H1 (cell line): Measurements from ENCODE around the gene FAM171A1. TPM values are rescaled to one million over a fixed set of nuclear protein-coding genes. Genes with fewer than 3 reads are reported as not detected.

Experiments used
- CTCF ChIA-PET: fragments of 300-600 bp; sonication (Branson Sonifier 250); formaldehyde crosslinking; loops from one replicate; lab custom pipeline; 2021; ENCODE audit not compliant: partially characterized antibody; lab: Charles Lee
- POLR2A ChIA-PET: fragments of 300-600 bp; sonication (Branson Sonifier 250); formaldehyde crosslinking; loops from one replicate; lab custom pipeline; 2021; ENCODE audit warnings: inconsistent platforms; ENCODE audit not compliant: partially characterized antibody; lab: Charles Lee
- DNase-seq, 2 experiments: peaks; one replicate each; pipeline versions ENCODE4 v3.0.0 to v3.0.0-alpha.2; 2010 to 2022; ENCODE audit warnings: low spot score in 2 of 2, low read depth in 1 of 2, mixed read lengths in 1 of 2
- FAIRE-seq: peaks from 2 replicates; lab custom pipeline; 2011; peaks lifted over from hg19 to GRCh38; lab: Jason Lieb, UNC
- H2AFZ ChIP-seq: 2 replicates; pipeline ENCODE4 v1.8.1; 2012; ENCODE audit warnings: low read length, inconsistent platforms
- H2AK5ac ChIP-seq: 2 replicates; pipeline ENCODE4 v1.6.1; 2013; ENCODE audit warnings: low read depth, low read length
- H2BK120ac ChIP-seq: replicated peaks from 2 replicates; pipeline ENCODE3; 2013; ENCODE audit warnings: low read depth, low read length, inconsistent platforms
- H2BK12ac ChIP-seq: 2 replicates; pipeline ENCODE4 v1.6.1; 2013; ENCODE audit warnings: low read depth, low read length
- H2BK15ac ChIP-seq: 2 replicates; pipeline ENCODE4 v1.6.1; 2013; ENCODE audit warnings: low read length
- H2BK20ac ChIP-seq: 2 replicates; pipeline ENCODE4 v1.6.1; 2013; ENCODE audit warnings: low read length
- H2BK5ac ChIP-seq: 2 replicates; pipeline ENCODE4 v1.6.1; 2013; ENCODE audit warnings: low read depth, low read length
- H3K14ac ChIP-seq: 2 replicates; pipeline ENCODE4 v1.6.1; 2013; ENCODE audit warnings: inconsistent platforms; ENCODE audit not compliant: insufficient read length
- H3K18ac ChIP-seq: 2 replicates; pipeline ENCODE4 v1.6.1; 2013; ENCODE audit warnings: low read length; ENCODE audit errors: extremely low read depth
- H3K23ac ChIP-seq: 2 replicates; pipeline ENCODE4 v1.6.1; 2013; ENCODE audit warnings: inconsistent platforms; ENCODE audit not compliant: insufficient read length
- H3K23me2 ChIP-seq: 2 replicates; pipeline ENCODE4 v1.6.1; 2013; ENCODE audit warnings: low read depth, low read length
- H3K27ac ChIP-seq: 2 replicates; pipeline ENCODE4 v1.6.1; 2011; ENCODE audit warnings: low read depth, low read length, inconsistent platforms
- H3K27me3 ChIP-seq, 4 experiments: replicated peaks in 1 of 4; 1 replicate in 1 of 4; 2 replicates in 3 of 4; pipeline versions ENCODE4 v1.6.1 to v1.8.1; 2011 to 2013; ENCODE audit warnings: low read length in 3 of 4, mild to moderate bottlenecking in 3 of 4, inconsistent platforms in 2 of 4, mixed read lengths in 2 of 4, moderate library complexity in 1 of 4; ENCODE audit not compliant: control insufficient read depth in 3 of 4, insufficient read depth in 3 of 4; ENCODE audit errors: extremely low read depth in 1 of 4
- H3K36me3 ChIP-seq, 4 experiments: 2 replicates each; pipeline versions ENCODE4 v1.6.1 to v1.8.1; 2011 to 2013; ENCODE audit warnings: mild to moderate bottlenecking in 4 of 4, low read length in 3 of 4, moderate library complexity in 2 of 4, control low read depth in 1 of 4, inconsistent platforms in 1 of 4; ENCODE audit not compliant: insufficient read depth in 4 of 4, control insufficient read depth in 2 of 4
- H3K4ac ChIP-seq: replicated peaks from 2 replicates; pipeline ENCODE3; 2013; ENCODE audit warnings: low read length, low read depth, mixed read lengths, inconsistent platforms; ENCODE audit not compliant: insufficient read length
- H3K4me1 ChIP-seq, 4 experiments: replicated peaks in 1 of 4; 1 replicate in 1 of 4; 2 replicates in 3 of 4; pipeline versions ENCODE4 v1.6.1 to v1.8.1; 2011 to 2013; ENCODE audit warnings: low read length in 3 of 4, inconsistent platforms in 2 of 4, mixed read lengths in 1 of 4; ENCODE audit not compliant: insufficient read depth in 4 of 4, control insufficient read depth in 3 of 4
- H3K4me2 ChIP-seq, 2 experiments: 2 replicates each; pipeline versions ENCODE4 v1.6.1 to v1.8.1; 2011 to 2013; ENCODE audit warnings: low read depth in 2 of 2, low read length in 2 of 2, control low read depth in 1 of 2, inconsistent platforms in 1 of 2, mild to moderate bottlenecking in 1 of 2; ENCODE audit not compliant: insufficient read depth in 1 of 2
- H3K4me3 ChIP-seq, 4 experiments: fragments of 200-600, 300-600 bp in 1 of 4; sonication (generic), shearing (Covaris generic), sonication (Bioruptor Twin) in 1 of 4; 2 replicates each; pipeline versions ENCODE4 v1.5.1 to v1.8.1; 2011 to 2016; ENCODE audit warnings: low read length in 4 of 4, low read depth in 3 of 4, control low read depth in 2 of 4, inconsistent platforms in 2 of 4, mild to moderate bottlenecking in 2 of 4, mixed read lengths in 1 of 4, moderate library complexity in 1 of 4; ENCODE audit not compliant: insufficient read depth in 2 of 4; ENCODE audit errors: extremely low read depth in 1 of 4
- H3K56ac ChIP-seq: replicated peaks from 2 replicates; pipeline ENCODE3; 2013; ENCODE audit warnings: low read depth, mild to moderate bottlenecking, mixed read lengths, low read length, inconsistent platforms; ENCODE audit not compliant: insufficient read length
- H3K79me1 ChIP-seq: 2 replicates; pipeline ENCODE4 v1.6.1; 2013; ENCODE audit warnings: low read depth, low read length, control low read depth
- H3K79me2 ChIP-seq, 2 experiments: 2 replicates each; pipeline versions ENCODE4 v1.6.1 to v1.8.1; 2012 to 2013; ENCODE audit warnings: low read length in 2 of 2, mild to moderate bottlenecking in 2 of 2, inconsistent platforms in 1 of 2; ENCODE audit not compliant: insufficient read depth in 2 of 2, control insufficient read depth in 1 of 2
- H3K9ac ChIP-seq, 4 experiments: replicated peaks in 1 of 4; 1 replicate in 1 of 4; 2 replicates in 3 of 4; pipeline versions ENCODE4 v1.6.1 to v1.8.1; 2011 to 2013; ENCODE audit warnings: low read depth in 3 of 4, low read length in 3 of 4, control low read depth in 2 of 4, mild to moderate bottlenecking in 2 of 4, moderate library complexity in 2 of 4, inconsistent platforms in 1 of 4; ENCODE audit errors: extremely low read depth in 1 of 4
- H3K9me3 ChIP-seq, 2 experiments: 2 replicates each; pipeline versions ENCODE4 v1.6.1 to v1.8.1; 2012 to 2013; ENCODE audit warnings: mild to moderate bottlenecking in 2 of 2, moderate library complexity in 2 of 2, control low read depth in 1 of 2, inconsistent platforms in 1 of 2, low read depth in 1 of 2, low read length in 1 of 2, mixed read lengths in 1 of 2; ENCODE audit not compliant: insufficient read depth in 2 of 2
- H4K20me1 ChIP-seq, 2 experiments: replicated peaks in 1 of 2; 2 replicates each; pipeline versions ENCODE3 to v1.8.1; 2011 to 2013; ENCODE audit warnings: inconsistent platforms in 2 of 2, low read length in 2 of 2, mild to moderate bottlenecking in 1 of 2; ENCODE audit not compliant: insufficient read depth in 2 of 2, control insufficient read depth in 1 of 2
- H4K5ac ChIP-seq: 2 replicates; pipeline ENCODE4 v1.6.1; 2013; ENCODE audit warnings: low read length, low read depth, mixed read lengths, inconsistent platforms; ENCODE audit not compliant: insufficient read length
- H4K8ac ChIP-seq: 2 replicates; pipeline ENCODE4 v1.8.0; 2013; ENCODE audit warnings: mild to moderate bottlenecking, moderate library complexity, low read length, inconsistent platforms; ENCODE audit not compliant: insufficient read depth; ENCODE audit errors: extremely low read depth
- H4K91ac ChIP-seq: replicated peaks from 2 replicates; pipeline ENCODE3; 2013; ENCODE audit warnings: low read length, mixed read lengths, inconsistent platforms; ENCODE audit not compliant: insufficient read length
- ASH2L ChIP-seq: fragments of 200-600, 300-600 bp; sonication (generic); IDR thresholded peaks from one replicate; pipeline ENCODE4 v1.7.1; 2017; ENCODE audit warnings: low read length
- ATF3 ChIP-seq: IDR thresholded peaks from 2 replicates; pipeline ENCODE4 v1.6.1; 2011; ENCODE audit warnings: low read depth, mild to moderate bottlenecking, low read length; ENCODE audit not compliant: insufficient read depth
- BRCA1 ChIP-seq: IDR thresholded peaks from 2 replicates; pipeline ENCODE4 v1.6.1; 2012; ENCODE audit warnings: low read depth, low read length, improper control_type of control experiment
- CHD1 ChIP-seq: IDR thresholded peaks from 2 replicates; pipeline ENCODE4 v1.6.1; 2012; ENCODE audit warnings: low read depth, low read length, improper control_type of control experiment
- JUND ChIP-seq: IDR thresholded peaks from 2 replicates; pipeline ENCODE4 v1.6.1; 2011; ENCODE audit warnings: mild to moderate bottlenecking, improper control_type of control experiment, low read length
- KDM1A ChIP-seq: fragments of 200-600, 300-600 bp; sonication (generic); IDR thresholded peaks from 2 replicates; pipeline ENCODE4 v1.7.1; 2016; ENCODE audit warnings: mild to moderate bottlenecking, low read length, borderline replicate concordance
- KDM4A ChIP-seq: IDR thresholded peaks from one replicate; pipeline ENCODE4 v1.7.1; 2012; ENCODE audit warnings: low read depth, mild to moderate bottlenecking, moderate library complexity, low read length, inconsistent platforms; ENCODE audit not compliant: severe bottlenecking
- PHF8 ChIP-seq: fragments of 200-600 bp; sonication (generic); conservative IDR thresholded peaks from 2 replicates; pipeline ENCODE4 v1.7.1; 2012; ENCODE audit warnings: low read depth, mild to moderate bottlenecking, inconsistent platforms, low read length, moderate library complexity
- SP1 ChIP-seq: IDR thresholded peaks from 2 replicates; pipeline ENCODE4 v1.6.1; 2011; ENCODE audit warnings: low read depth, low read length
- SRF ChIP-seq: IDR thresholded peaks from 2 replicates; pipeline ENCODE4 v1.6.1; 2011; ENCODE audit warnings: mild to moderate bottlenecking, low read depth, low read length, moderate library complexity
- ZNF274 ChIP-seq: IDR thresholded peaks from 2 replicates; pipeline ENCODE4 v1.7.0; 2012; ENCODE audit warnings: low read length, borderline replicate concordance; ENCODE audit errors: extremely low read depth
- WGBS, 2 experiments: shearing (Covaris generic) in 1 of 2; methylation state at CpG; one replicate each; pipeline versions ENCODE4 v1.1.6 to v1.1.7; 2013 to 2015; ENCODE audit warnings: low lambda C conversion rate in 2 of 2, mixed read lengths in 2 of 2, inconsistent platforms in 1 of 2, low coverage in 1 of 2, missing lambda C conversion rate in 1 of 2; ENCODE audit not compliant: insufficient replicate concordance in 2 of 2, insufficient coverage in 1 of 2, insufficient read length in 1 of 2; ENCODE audit errors: extremely low coverage in 1 of 2, missing lambda C conversion rate in 1 of 2; 5-methylcytosine and 5-hydroxymethylcytosine counted together
- polyA plus RNA-seq, 7 experiments: library from polyadenylated mRNA; depleted of rRNA in 3 of 7; stranded (reverse) in 5 of 7; unstranded in 2 of 7; fragments of >200 nt in 5 of 7; fragments of 200-250 nt in 2 of 7; gene quantifications; 1 replicate in 5 of 7; 2 replicates in 1 of 7; 4 replicates in 1 of 7; pipeline versions ENCODE4 v1.2.1 to v1.2.3, GENCODE V29; 2011 to 2013; ENCODE audit warnings: missing spikeins in 2 of 7, mixed read lengths in 2 of 7
- total RNA-seq: library from RNA; stranded (reverse); fragmentation: NEBNext Ultra II Directional; extraction: Animal tissue kit (Norgen Biotek cat#: 25700); gene quantifications from 2 replicates; pipeline ENCODE4 v1.2.1, GENCODE V29; 2021

The FAM171A1 gene
- total and polyA plus RNA-seq, 2 of the 8 experiments (the other 6 are each of a cell fraction or from before 2014, with no cell fraction given), result 26.6 to 42.1 TPM

GRCh38 chr10:15258255-15258654 lies 112.8 kb downstream of the FAM171A1 start:
- Histone ChIP-seq H2AFZ (no peak overlapping the region), H3K14ac (no peak overlapping the region), H3K23me2 (no peaks in the 10 kb centered on the region), H2AK5ac (no peak overlapping the region), H2BK15ac (no peak overlapping the region), H3K18ac (no peak overlapping the region), H3K56ac (no peak overlapping the region), H3K9ac (no peak overlapping the region), H3K27me3 (no peaks in the 10 kb centered on the region), H3K23ac (no peak overlapping the region), H3K27ac (no peak overlapping the region), H2BK20ac (no peak overlapping the region), H3K79me2 (no peaks in the 10 kb centered on the region), H4K8ac (no peak overlapping the region), H4K91ac (no peak overlapping the region), H3K36me3 (no peaks in the 10 kb centered on the region), H2BK5ac (no peak overlapping the region), H3K4me2 (no peak overlapping the region), H3K79me1 (no peaks in the 10 kb centered on the region; the same call in 1 of the 2 replicates), H4K5ac (no peak overlapping the region), H3K4me1 (peaks cover 8 to 15% (median 12%) of the 10 kb centered on the region in 4 experiments), H4K20me1 (peaks cover 0 to 3% of the 10 kb centered on the region in 2 experiments), H3K9me3 (no peaks in the 10 kb centered on the region), H3K4ac (no peak overlapping the region), H2BK120ac (no peak overlapping the region), H3K4me3 (no peak overlapping the region), H2BK12ac (no peak overlapping the region)
- TF ChIP-seq ZNF274, result no peak
- no peak for TF ChIP-seq SP1
- no peak for TF ChIP-seq BRCA1
- TF ChIP-seq ASH2L, result no peak
- no peak for TF ChIP-seq ATF3
- no peak for TF ChIP-seq PHF8
- no peak for TF ChIP-seq CHD1
- no peak for TF ChIP-seq SRF
- TF ChIP-seq JUND, result no peak
- TF ChIP-seq KDM1A, result no peak
- TF ChIP-seq KDM4A, result no peak
- DNase-seq (no peak), FAIRE-seq (no peak)
- CTCF ChIA-PET, result interaction anchor here (1.2 kb wide), 1 partner anchor 9 kb away, joined by 3 read pairs; no protein-coding TSS in a partner anchor
- 88% methylated on average over 6 of the region's 6 CpGs; no CpG with 5 or more reads in 1 of the 2 experiments for WGBS, 2 experiments
- POLR2A ChIA-PET, result no interaction called here
